COR-L47 (cell line): ENCODE results near the gene HS1BP3.

Experiments
- DNase-seq: peaks from one replicate; lab custom pipeline; 2025; lab: John Stamatoyannopoulos, UW

HS1BP3 gene

GRCh38 chr2:20645761-20646160 is 5.1 kb downstream of the HS1BP3 start:
- DNase-seq, result no peak

GRCh38 chr2:20645301-20645701 is 5.6 kb downstream of the HS1BP3 start:
- no peak for DNase-seq

GRCh38 chr2:20643826-20644225 is 7.1 kb downstream of the HS1BP3 start:
- no peak for DNase-seq

GRCh38 chr2:20643060-20643459 is 7.8 kb downstream of the HS1BP3 start:
- no peak for DNase-seq

- DNase-seq, result peak; percentile 47
Observed at GRCh38 chr2:20642055-20642971, 8.6 kb downstream of the HS1BP3 start.

- no peak for DNase-seq
Observed at GRCh38 chr2:20641123-20641985, 9.5 kb downstream of the HS1BP3 start.

GRCh38 chr2:20640411-20641122 is 10.3 kb downstream of the HS1BP3 start:
- no peak for DNase-seq

GRCh38 chr2:20638646-20639430 is 12.1 kb downstream of the HS1BP3 start:
- DNase-seq, result no peak

- DNase-seq, result no peak
Observed at GRCh38 chr2:20638014-20638413, 12.9 kb downstream of the HS1BP3 start.

GRCh38 chr2:20637147-20637546 is 13.8 kb downstream of the HS1BP3 start:
- DNase-seq, result no peak

- DNase-seq, result peak; percentile 84
Observed at GRCh38 chr2:20635675-20636584, 15.0 kb downstream of the HS1BP3 start.

- no peak for DNase-seq
Observed at GRCh38 chr2:20635113-20635510, 15.8 kb downstream of the HS1BP3 start.

GRCh38 chr2:20634507-20635112 is 16.3 kb downstream of the HS1BP3 start:
- DNase-seq, result no peak

- peak; percentile 60 for DNase-seq
Observed at GRCh38 chr2:20633794-20634506, 16.9 kb downstream of the HS1BP3 start.

GRCh38 chr2:20633001-20633400 is 17.9 kb downstream of the HS1BP3 start:
- no peak for DNase-seq

- DNase-seq, result no peak
Observed at GRCh38 chr2:20632446-20632990, 18.4 kb downstream of the HS1BP3 start.

GRCh38 chr2:20631617-20632307 is 19.1 kb downstream of the HS1BP3 start:
- no peak for DNase-seq

- DNase-seq, result no peak
Observed at GRCh38 chr2:20630967-20631366, 19.9 kb downstream of the HS1BP3 start.
